CD4-positive, alpha-beta T cell treated with Interferon gamma for 1 hour (primary cell): Measurements from ENCODE around the gene FAM193B.
"Not testable (repeated sequence)": the region's sequence is repeated elsewhere in the genome, so short reads cannot be mapped to it uniquely, and the experiment has no call there.

Experiments used
- DNase-seq: peaks from one replicate; pipeline ENCODE4 v3.0.0-alpha.2; 2020

The FAM193B gene

DNA sequence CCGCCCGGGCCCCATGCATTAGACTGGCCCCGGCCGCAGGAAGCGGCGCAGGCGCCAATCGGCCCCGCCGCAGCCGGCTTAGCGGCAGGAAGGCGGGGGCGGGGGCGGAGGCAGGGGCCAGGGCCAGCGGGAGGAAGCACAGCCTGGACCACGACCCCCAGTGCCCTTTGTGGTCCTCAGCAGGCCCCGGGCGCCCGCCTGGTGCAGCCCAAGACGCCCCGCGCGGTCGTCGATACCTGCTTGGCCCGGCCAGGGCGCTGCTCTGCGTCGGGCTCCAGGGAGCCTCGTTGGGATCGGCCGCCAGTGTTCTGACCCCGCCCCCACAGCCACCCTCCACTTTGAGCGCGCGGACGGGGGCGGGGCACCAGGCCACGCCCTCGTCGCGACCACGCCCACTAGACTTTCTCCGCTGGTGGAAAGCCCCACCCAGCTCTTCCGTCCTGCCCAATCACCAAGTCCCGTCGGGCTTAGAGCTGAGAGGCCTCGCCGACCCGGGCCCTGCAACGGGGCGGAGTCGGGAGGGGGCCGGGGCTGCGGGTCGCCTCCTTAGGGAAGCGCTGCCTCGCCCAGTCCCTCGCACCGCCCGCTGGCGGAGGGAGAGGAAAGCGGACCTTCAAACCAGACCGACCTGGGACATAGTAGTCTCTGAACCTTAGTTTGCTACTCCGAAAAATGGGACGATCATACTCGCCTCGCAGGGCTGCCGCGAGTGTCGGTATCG, 56.9 kb downstream of the FAM193B start, which contains the start of gene PDLIM7:
Gene PDLIM7 (minus strand): TSS at position 313 of the 721 bp plus-strand sequence. CDS start 1,092 bp downstream, outside the sequence.
- peak; percentile 94 for DNase-seq

- DNase-seq = no peak
These were observed 57.6 kb downstream of the FAM193B start for GRCh38 chr5:177496727-177497291.

GRCh38 chr5:177496070-177496726, 58.2 kb downstream of the FAM193B start:
- DNase-seq = no peak

DNA sequence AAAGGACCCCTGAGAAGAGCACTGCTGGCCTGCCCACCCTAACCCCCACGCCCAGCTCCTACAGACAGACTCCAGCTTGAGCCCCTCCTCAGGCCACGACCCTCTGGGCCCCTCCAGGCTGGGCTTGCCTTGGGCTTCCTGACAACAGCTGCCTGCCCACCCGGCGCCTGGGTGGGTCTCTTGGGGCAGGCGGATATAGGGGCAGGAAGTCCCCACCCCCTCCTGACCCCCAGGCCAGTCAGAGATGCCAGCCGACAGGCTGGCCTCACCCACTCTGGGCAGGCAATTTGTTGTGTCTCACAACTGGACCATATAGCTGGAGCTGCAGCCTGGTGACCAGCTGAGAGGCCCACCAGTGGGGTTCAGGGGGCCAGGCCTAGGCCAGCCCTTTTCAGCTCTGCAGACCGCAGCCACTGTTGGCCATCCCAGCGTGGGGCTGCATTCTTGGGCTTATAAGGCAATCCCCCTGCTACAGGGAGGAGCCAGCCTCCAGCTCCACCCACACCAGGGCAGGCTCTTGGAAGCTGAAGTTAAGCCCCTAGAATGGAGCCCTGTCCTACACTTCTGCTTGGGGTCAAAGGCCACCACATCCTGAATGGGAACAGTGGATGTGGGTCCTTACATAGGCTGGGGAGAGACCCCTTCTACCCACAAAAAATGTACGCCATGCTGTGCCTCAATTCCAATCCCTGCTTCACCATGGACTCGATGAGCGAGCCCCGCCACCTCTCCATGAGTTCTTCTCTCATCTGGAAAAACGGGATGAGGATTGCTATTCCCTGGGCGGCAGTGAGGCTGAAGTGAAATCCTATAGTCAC, 58.9 kb downstream of the FAM193B start:
- no peak for DNase-seq

DNA sequence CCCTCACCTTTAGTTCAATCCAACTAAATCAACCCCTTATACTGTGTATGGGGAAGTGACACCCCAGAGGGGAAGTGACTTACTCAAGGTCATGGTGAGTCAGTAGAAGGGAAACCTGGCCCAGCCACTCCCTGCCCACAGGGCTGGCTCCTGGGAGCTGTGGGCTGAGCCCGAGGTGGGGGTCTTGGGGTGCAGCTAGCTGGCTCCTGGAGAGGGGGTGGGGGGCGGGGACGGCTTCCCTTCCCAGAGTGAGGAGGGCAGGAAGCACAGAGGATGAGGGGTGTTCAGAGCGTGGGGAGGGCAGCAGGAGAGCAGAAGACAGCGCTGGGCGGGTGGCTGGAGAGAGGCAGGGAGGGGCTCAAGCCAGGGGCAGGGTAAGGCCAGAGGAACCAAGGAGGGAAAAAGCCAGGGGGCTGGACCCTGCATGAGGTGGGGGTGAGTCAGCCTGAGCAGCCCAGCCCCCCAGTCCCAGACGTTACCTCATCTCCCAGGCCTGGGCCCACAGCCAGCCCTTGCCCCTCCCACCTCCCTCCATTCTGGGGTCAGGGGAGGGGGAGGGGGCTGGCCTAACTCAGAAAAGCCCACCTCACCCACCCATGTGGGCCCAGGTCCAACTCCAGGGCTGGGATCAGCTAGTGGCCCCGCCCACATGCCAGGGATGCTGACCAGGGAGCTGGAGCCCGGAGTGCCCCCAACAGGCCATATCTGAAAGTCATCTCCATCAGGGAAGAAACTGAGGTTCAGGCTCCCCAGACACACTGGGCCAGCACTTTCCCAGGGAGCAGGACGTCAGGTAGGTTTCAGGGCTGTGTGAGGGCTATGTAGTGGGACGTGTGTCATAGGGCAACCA, 59.8 kb downstream of the FAM193B start:
- peak; percentile 68 for DNase-seq

DNA sequence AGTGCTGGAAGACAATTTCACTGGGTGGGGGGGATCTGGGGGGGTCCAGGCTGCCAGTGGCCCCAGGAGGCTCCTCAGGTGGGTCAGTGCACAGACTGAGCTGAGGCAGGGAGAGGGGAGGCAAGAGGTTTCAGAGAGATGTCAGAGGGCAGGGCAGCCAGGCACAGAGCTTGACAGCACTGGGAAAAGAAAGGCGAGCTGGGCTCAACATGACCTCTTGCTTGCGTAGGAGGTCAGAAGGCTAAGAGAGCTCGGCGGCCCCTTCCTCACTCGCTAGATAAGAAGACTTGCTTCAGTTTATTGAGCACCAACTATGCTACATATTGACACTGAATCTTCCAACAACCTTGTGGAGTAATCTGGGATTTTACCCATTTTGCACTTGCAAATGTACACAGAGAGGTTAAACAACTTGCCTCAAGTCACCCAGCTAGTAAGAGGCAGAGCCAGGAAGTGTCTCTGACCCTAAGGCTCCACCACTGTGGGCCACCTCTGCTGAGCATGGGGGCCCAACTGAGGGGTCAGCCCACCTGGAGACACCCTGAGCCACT, 60.5 kb downstream of the FAM193B start:
- DNase-seq = no peak

DNA sequence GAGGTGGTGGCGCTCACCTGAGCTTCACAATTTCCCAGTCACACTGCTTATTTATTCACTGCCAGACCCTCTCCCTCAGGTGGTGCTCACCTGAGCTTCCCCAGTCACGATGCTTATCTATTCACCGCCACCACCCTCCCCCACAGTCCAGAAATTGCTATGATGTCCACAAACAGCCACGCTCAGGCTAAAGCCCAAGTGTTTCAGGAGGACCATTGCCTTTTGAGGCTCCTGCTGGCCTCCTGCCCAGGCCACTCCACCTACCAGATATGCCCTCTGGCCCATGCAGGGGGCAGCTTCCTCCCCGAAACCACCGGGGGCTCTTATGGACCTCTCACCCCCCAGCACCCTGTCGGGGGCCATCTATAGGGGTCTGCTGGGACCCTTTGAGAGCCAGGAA, 61.5 kb downstream of the FAM193B start:
- no peak for DNase-seq

- no peak for DNase-seq
These were observed 62.2 kb downstream of the FAM193B start for GRCh38 chr5:177491983-177492746.

- no peak for DNase-seq
These were observed 62.9 kb downstream of the FAM193B start for GRCh38 chr5:177491429-177491945.

- DNase-seq = no peak
These were observed 63.4 kb downstream of the FAM193B start for GRCh38 chr5:177490992-177491391.

DNA sequence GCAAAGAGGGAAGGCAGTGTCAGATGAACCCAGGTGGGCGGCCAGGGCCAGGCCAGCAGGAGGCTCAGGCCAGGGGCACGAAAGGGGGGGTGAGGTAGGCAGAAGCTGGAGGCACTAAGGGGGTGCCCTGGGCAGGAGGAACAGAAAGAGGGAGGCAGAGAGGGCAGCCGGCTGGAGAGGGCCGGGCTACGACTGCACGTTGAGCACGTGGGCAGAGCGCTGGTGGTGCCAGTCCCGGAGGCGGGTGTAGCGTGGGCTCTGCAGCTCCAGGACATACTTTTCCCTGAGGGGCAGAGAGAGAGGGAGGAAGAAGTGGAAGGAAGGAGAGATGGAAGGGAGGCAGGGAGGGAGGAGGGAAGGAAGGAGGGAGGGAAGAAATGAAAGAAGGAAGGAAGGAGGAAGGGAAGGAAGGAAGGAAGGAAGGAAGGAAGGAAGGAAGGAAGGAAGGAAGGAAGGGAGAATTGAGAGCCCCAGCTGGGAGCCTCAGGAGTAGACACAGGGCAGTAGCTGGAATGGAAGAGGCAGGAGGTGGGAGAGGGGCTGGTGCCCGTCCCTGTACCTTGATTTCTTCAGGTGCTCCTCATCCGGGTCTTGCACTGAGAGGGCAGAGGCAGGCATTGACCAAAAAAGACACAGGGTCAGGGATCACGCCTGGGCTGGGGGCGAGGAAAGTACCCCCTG, 63.9 kb downstream of the FAM193B start:
- no peak for DNase-seq

DNA sequence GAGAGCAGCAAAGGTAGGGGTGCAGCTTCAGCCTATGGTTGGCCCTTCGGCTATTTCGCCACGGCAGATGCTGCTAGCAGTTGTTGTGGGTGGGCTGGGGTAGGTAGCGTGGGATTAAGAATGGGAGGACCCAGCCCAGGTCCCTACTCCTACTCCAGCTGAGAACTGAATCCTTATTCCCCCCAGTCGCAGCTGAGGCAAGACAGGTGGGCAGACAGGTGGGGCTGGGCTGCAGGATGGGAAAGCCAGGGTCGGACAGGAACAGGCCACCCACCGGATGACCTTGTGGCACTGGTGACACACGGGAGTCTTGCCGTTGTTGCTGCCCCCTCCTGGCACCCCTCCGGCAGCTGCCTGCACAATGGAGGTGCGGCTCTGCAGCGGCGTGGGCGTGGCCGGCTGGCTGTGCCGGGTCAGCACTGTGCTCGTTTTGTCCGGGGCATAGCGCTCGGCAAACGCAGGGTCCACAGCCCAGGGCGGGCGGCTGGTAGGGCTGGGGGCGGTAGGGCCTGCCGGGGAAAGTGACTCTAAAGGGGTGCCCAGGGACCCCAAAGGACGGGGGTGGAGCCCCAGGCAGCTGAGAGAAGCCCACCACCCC, 65.1 kb downstream of the FAM193B start:
- DNase-seq = no peak

DNA sequence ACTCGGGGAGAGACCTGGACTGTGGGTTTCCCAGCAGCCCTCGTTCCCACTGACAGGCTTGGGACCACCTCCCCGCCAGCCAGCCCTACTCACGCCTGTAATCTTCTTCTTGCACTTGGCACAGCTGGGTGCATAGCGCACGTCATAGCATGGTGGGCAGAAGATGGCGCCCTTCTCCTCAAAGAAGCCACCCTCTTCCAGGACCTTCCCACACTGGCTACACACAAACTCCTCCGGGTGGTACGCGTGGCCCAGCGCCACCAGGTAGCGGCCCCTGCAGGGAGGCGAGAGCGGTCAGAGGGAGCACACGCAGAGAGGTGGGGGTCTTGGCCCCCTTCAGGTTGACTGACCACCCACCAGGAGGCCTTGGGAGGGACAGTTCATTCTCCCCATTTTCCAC, 66.4 kb downstream of the FAM193B start:
- DNase-seq = no peak

DNA sequence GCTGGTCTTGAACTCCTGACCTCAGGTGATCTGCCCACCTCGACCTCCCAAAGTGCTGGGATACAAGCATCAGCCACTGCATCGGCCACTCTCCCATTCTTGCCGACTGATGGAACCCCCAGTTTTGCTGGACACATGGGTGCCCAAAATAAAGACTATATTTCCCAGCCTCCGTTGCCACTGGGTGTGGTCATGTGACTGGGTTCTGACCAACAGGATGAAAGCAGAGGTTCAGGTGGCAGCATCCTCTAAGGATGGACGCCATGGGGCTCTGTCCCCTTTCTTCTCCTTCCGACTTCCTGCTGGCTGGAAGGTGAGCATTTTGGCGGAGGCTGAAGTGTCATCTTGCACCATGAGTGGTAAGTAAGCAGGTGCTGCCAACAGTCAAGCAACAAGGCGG, 67.2 kb downstream of the FAM193B start:
- no peak for DNase-seq

DNA sequence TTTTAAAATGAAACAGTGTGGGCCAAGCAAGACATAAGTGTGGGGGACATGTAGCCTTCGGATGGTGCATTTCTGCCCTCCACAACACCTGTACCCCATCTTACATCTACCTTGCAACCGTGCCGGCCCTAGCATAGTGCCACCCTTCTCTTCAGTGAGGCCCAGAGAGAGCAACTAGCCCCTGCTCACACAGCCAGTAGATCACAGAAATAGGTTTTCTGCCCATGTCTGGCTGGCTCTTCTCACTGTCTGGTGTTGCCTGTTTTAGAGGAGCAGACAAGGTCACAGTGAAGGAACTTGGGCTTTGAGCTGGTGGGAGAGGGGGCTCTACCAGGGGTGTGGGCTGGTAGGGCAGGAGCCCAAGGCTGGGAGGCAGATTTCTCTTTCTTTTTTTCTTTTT, 68.1 kb downstream of the FAM193B start:
- no peak for DNase-seq

- DNase-seq = not testable (repeated sequence)
These were observed 68.6 kb downstream of the FAM193B start for GRCh38 chr5:177485753-177486152.

- no peak for DNase-seq
These were observed 69.3 kb downstream of the FAM193B start for GRCh38 chr5:177484902-177485549.

DNA sequence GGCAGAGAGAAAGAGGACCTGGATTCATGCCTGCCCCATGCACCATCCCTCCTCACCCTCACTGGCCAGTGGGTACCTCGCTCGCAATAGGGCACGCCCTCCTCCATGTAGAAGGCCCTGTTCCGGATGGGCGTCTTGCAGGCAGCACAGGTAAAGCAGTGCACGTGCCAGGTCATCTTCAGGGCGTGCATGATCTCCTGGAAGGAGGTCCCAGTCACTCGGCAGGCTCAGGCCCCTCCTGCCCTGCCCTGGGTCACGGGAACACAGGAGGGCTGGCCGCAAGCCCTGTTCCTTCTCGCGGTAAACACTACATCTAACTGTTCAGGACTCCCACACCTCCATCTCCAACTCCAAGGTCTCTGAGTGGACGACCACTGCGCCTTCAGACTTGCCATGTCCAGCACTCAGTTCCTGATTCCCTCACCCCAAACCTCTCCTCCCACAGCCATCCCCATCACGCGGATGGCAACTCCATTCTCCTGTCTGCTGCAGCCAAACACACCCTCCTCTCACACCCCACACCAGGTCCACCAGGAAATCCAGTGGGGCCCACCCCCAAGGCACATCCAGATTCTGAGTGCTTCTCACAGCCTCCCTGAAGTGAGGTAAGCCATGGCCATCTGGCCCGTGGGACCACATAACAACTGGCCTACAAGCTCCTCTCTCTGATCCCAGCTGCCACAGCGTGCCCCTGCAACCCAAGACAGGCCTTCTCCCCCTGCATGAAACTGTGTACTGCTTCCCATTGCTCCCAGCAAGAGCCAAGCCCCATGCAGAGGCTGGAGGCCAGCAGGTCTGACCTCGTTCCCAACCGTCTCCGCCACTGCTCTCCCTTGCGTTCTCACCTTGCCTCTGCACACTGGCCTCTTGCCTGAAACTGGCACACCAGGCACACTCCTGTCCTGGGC, 70.1 kb downstream of the FAM193B start:
- no peak for DNase-seq
